OCI-LY1 (cell line): ENCODE results near the gene CYBA.

Source experiments
- EZH2 ChIP-seq: fragments of 200-600 bp; sonication (generic), shearing (Covaris generic); IDR thresholded peaks from 2 replicates; pipeline ENCODE4 v1.8.0; 2017; ENCODE audit warnings: borderline replicate concordance, mixed run types, mild to moderate bottlenecking, antibody characterized with exemption, low read length, moderate library complexity, mixed read lengths
- TF ChIP-seq, protein P1 (sequence below): fragments of 200-600 bp; sonication (generic), shearing (Covaris generic); IDR thresholded peaks from 2 replicates; pipeline ENCODE4 v1.5.1; 2017; ENCODE audit warnings: mild to moderate bottlenecking, antibody characterized with exemption, low read length, moderate library complexity, mixed read lengths

DNA sequence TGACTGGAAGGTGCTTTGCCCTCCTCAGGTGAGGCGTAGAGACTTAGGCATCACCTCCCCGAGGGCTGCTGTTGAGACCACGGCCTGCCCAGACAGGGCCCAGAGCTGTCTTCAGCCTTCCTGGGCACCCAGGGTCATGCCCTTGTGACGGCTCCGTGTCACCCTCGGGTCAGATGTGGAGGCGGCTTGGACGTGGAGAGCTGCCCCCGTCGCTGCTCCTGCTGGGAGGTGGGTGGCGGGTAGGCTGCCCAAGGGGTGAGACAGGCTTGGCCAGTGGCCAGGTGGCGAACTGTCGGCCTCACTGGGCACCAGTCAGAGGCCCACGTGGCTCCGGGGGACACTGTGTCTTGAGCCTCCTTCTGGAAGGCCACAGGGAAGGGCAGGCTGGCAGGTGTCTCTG lies 44.4 kb upstream of the CYBA start:
- TF ChIP-seq, protein P1, sequence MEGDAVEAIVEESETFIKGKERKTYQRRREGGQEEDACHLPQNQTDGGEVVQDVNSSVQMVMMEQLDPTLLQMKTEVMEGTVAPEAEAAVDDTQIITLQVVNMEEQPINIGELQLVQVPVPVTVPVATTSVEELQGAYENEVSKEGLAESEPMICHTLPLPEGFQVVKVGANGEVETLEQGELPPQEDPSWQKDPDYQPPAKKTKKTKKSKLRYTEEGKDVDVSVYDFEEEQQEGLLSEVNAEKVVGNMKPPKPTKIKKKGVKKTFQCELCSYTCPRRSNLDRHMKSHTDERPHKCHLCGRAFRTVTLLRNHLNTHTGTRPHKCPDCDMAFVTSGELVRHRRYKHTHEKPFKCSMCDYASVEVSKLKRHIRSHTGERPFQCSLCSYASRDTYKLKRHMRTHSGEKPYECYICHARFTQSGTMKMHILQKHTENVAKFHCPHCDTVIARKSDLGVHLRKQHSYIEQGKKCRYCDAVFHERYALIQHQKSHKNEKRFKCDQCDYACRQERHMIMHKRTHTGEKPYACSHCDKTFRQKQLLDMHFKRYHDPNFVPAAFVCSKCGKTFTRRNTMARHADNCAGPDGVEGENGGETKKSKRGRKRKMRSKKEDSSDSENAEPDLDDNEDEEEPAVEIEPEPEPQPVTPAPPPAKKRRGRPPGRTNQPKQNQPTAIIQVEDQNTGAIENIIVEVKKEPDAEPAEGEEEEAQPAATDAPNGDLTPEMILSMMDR: no peak
- TF ChIP-seq EZH2: no peak
